Measurements from ENCODE around the gene PAK2.

GRCh38 chr3:196739671-196740480 lies at the start of gene PAK2:
- TF ChIP-seq, protein P1, sequence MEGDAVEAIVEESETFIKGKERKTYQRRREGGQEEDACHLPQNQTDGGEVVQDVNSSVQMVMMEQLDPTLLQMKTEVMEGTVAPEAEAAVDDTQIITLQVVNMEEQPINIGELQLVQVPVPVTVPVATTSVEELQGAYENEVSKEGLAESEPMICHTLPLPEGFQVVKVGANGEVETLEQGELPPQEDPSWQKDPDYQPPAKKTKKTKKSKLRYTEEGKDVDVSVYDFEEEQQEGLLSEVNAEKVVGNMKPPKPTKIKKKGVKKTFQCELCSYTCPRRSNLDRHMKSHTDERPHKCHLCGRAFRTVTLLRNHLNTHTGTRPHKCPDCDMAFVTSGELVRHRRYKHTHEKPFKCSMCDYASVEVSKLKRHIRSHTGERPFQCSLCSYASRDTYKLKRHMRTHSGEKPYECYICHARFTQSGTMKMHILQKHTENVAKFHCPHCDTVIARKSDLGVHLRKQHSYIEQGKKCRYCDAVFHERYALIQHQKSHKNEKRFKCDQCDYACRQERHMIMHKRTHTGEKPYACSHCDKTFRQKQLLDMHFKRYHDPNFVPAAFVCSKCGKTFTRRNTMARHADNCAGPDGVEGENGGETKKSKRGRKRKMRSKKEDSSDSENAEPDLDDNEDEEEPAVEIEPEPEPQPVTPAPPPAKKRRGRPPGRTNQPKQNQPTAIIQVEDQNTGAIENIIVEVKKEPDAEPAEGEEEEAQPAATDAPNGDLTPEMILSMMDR (conservative IDR thresholded peaks at IDR 0.05; ENCODE audit: low read depth, low read length), result no peak
- TF ChIP-seq EZH2phosphoT487 (IDR thresholded peaks at IDR 0.05; ENCODE audit: borderline replicate concordance, low read length), result no peak
